ENCODE measurements around the gene CD74.

DNA sequence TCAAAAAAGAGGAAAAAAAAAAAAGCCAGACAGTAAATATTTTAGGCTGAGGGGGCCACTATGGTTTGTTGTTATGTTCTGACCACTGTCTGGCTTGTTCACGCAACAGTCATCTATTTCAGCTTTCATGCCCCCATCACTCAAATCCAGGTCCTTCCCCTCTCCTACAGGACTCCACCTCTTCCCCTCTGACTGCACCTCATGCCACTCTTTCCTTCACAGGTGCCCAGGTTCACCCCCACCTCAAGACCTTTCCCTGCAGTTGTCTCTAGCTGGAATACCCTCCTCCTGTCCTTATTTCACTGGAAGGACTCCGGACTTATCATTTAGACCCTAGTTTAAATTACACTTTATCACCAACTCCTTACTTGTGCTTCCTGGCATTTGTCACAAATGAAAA is 33.4 kb upstream of the CD74 start:
- no peak for TF ChIP-seq EZH2 (IDR thresholded peaks at IDR 0.05; ENCODE audit: low read length, unreplicated experiment)
- TF ChIP-seq, protein P1, sequence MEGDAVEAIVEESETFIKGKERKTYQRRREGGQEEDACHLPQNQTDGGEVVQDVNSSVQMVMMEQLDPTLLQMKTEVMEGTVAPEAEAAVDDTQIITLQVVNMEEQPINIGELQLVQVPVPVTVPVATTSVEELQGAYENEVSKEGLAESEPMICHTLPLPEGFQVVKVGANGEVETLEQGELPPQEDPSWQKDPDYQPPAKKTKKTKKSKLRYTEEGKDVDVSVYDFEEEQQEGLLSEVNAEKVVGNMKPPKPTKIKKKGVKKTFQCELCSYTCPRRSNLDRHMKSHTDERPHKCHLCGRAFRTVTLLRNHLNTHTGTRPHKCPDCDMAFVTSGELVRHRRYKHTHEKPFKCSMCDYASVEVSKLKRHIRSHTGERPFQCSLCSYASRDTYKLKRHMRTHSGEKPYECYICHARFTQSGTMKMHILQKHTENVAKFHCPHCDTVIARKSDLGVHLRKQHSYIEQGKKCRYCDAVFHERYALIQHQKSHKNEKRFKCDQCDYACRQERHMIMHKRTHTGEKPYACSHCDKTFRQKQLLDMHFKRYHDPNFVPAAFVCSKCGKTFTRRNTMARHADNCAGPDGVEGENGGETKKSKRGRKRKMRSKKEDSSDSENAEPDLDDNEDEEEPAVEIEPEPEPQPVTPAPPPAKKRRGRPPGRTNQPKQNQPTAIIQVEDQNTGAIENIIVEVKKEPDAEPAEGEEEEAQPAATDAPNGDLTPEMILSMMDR (conservative IDR thresholded peaks at IDR 0.05; ENCODE audit: low read depth, low read length) = no peak
- no peak for TF ChIP-seq EZH2phosphoT487 (IDR thresholded peaks at IDR 0.05; ENCODE audit: borderline replicate concordance, low read length)

Measured in PC-3 (cell line).